Activated CD4-positive, alpha-beta T cell treated with anti-CD3 and anti-CD28 coated beads, Interleukin-10, Interleukin-2, amounts not matched to agents 100 ng/mL and 50 ng/mL, durations not matched to agents 16 hours and 8 hours (primary cell): ENCODE data around the gene MOV10.

Source experiments
- DNase-seq: peaks from one replicate; pipeline ENCODE4 v3.0.0-alpha.2; 2020

MOV10 gene

GRCh38 chr1:112743174-112744008, 68.9 kb downstream of the MOV10 start:
- DNase-seq = no peak

GRCh38 chr1:112744009-112744578, 69.6 kb downstream of the MOV10 start:
- no peak for DNase-seq

- no peak for DNase-seq
Observed at GRCh38 chr1:112748396-112748795, 73.9 kb downstream of the MOV10 start.
